Fibroblast of the aortic adventitia (primary cell): ENCODE measurements around the gene RASSF3. TPM values are rescaled to one million over a fixed set of nuclear protein-coding genes. Genes with fewer than 3 reads are reported as not detected.
A peak's percentile ranks its signal among the peaks of the same experiment; 100 is the strongest.

Experiments used
- DNase-seq: peaks from one replicate; pipeline ENCODE4 v3.0.0-alpha.2; 2010; ENCODE audit warnings: low read depth
- H3K4me3 ChIP-seq: 2 replicates; pipeline ENCODE4 v1.5.1; 2011; ENCODE audit warnings: low read depth, mild to moderate bottlenecking, control low read depth, low read length, moderate library complexity
- small RNA-seq: library from RNA; depleted of rRNA; stranded (forward); fragments of <200 nt; gene quantifications from one replicate; pipeline ENCODE3, GENCODE V24; 2012
- total RNA-seq: library from RNA; depleted of rRNA; stranded (reverse); fragments of >200 nt; gene quantifications from 2 replicates; pipeline ENCODE4 v1.2.3, GENCODE V29; 2012; ENCODE audit warnings: low replicate concordance
- TF ChIP-seq, protein P1 (sequence below): IDR thresholded peaks from 2 replicates; pipeline ENCODE4 v1.5.1; 2011; ENCODE audit warnings: mild to moderate bottlenecking, low read length, control low read depth, inconsistent platforms; ENCODE audit not compliant: insufficient read depth

Gene RASSF3
- total RNA-seq, 1 donor = 13.6 TPM

DNA sequence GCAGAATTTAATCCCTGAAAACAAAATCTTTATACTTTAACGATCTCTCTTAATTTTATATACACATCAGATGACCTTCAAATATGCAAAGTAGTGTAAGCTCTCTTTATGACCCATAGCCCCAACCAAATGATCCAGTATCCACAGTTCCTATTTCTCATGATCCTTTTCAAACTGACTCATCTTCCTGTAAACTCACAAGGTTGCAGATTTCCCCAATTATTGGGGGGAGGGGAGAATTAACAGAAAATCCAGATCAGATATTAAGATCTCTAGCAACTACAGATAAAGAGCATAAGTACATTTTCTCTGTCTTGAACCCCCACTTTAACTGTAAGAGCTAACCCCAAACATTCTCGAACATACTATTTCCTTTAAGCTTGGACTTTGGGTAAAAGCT is 136.4 kb downstream of the RASSF3 start:
- H3K4me3 ChIP-seq = no peak overlapping the region
- TF ChIP-seq, protein P1, sequence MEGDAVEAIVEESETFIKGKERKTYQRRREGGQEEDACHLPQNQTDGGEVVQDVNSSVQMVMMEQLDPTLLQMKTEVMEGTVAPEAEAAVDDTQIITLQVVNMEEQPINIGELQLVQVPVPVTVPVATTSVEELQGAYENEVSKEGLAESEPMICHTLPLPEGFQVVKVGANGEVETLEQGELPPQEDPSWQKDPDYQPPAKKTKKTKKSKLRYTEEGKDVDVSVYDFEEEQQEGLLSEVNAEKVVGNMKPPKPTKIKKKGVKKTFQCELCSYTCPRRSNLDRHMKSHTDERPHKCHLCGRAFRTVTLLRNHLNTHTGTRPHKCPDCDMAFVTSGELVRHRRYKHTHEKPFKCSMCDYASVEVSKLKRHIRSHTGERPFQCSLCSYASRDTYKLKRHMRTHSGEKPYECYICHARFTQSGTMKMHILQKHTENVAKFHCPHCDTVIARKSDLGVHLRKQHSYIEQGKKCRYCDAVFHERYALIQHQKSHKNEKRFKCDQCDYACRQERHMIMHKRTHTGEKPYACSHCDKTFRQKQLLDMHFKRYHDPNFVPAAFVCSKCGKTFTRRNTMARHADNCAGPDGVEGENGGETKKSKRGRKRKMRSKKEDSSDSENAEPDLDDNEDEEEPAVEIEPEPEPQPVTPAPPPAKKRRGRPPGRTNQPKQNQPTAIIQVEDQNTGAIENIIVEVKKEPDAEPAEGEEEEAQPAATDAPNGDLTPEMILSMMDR = no peak
- DNase-seq = peak; percentile 14

Small RNA genes lying within 50 kb of the gene (small RNA-seq; reads per million reads assigned to genes)
- gene MIR548C = not detected
- gene MIR548Z = not detected
- not detected for gene RF00137

Other genes with a start within 250 kb of the RASSF3 start
- gene C12orf56, start 219.7 kb upstream of the RASSF3 start, total RNA-seq = 4.0 TPM in 1 of 2 replicates, not detected in the other
- gene XPOT, start 206.1 kb upstream of the RASSF3 start, total RNA-seq = 131 and 237 TPM in 2 replicates
- gene TBK1, start 158.4 kb upstream of the RASSF3 start, total RNA-seq = 27.9 and 32.1 TPM in 2 replicates
- 162 and 166 TPM in 2 replicates for gene GNS, start 148.9 kb downstream of the RASSF3 start, total RNA-seq
- gene TBC1D30, start 214.2 kb downstream of the RASSF3 start, total RNA-seq = 0.18 and 0.98 TPM in 2 replicates